Thymus (tissue), 11 donors: ENCODE results near the gene GPR65. TPM values are rescaled to one million over a fixed set of nuclear protein-coding genes. Genes with fewer than 3 reads are reported as not detected.
"Not testable (repeated sequence)": the region's sequence is repeated elsewhere in the genome, so short reads cannot be mapped to it uniquely, and the experiment has no call there.

Source experiments
- DNase-seq, 9 donors: peaks; one replicate each; pipeline ENCODE4 v3.0.0-alpha.2; 2013; ENCODE audit warnings: low spot score in 9 of 9, low read depth in 6 of 9, missing footprints in 1 of 9
- H3K27ac ChIP-seq, 2 donors: one replicate each; pipeline ENCODE4 v1.5.1; 2013; ENCODE audit warnings: control low read depth in 1 of 2, low read depth in 1 of 2, low read length in 1 of 2, mild to moderate bottlenecking in 1 of 2, moderate library complexity in 1 of 2
- H3K27me3 ChIP-seq, 2 donors: one replicate each; pipeline ENCODE4 v1.5.1; 2013; ENCODE audit warnings: low read length in 1 of 2; ENCODE audit not compliant: control insufficient read depth in 2 of 2, insufficient read depth in 1 of 2
- H3K36me3 ChIP-seq, 2 donors: one replicate each; pipeline ENCODE4 v1.5.1; 2013; ENCODE audit warnings: low read length in 1 of 2, mild to moderate bottlenecking in 1 of 2, moderate library complexity in 1 of 2; ENCODE audit not compliant: control insufficient read depth in 2 of 2, insufficient read depth in 2 of 2
- H3K4me1 ChIP-seq, 2 donors: one replicate each; pipeline ENCODE4 v1.5.1; 2013; ENCODE audit warnings: low read length in 2 of 2; ENCODE audit not compliant: control insufficient read depth in 2 of 2, insufficient read depth in 2 of 2
- H3K4me3 ChIP-seq, 2 donors: one replicate each; pipeline ENCODE4 v1.5.1; 2013; ENCODE audit warnings: low read length in 2 of 2, control low read depth in 1 of 2, mild to moderate bottlenecking in 1 of 2
- H3K9me3 ChIP-seq, 2 donors: one replicate each; pipeline ENCODE4 v1.5.1; 2013; ENCODE audit warnings: low read length in 1 of 2, mild to moderate bottlenecking in 1 of 2; ENCODE audit not compliant: control insufficient read depth in 2 of 2, insufficient read depth in 1 of 2
- WGBS: extraction: QIAGEN DNeasy Blood & Tissue Kit; methylation state at CpG from one replicate; pipeline ENCODE4 v1.1.7; 2013; 5-methylcytosine and 5-hydroxymethylcytosine counted together
- polyA plus RNA-seq: library from polyadenylated mRNA; stranded (reverse); fragments of 200-250 nt; gene quantifications from one replicate; pipeline ENCODE4 v1.2.3, GENCODE V29; 2013
- total RNA-seq: library from RNA; stranded (reverse); fragments of 120-200 nt; gene quantifications from one replicate; pipeline ENCODE4 v1.2.4, GENCODE V29; 2013
- donor health status: healthy.

Gene GPR65
- total and polyA plus RNA-seq, 2 donors: 9.2 to 10.1 TPM

DNA sequence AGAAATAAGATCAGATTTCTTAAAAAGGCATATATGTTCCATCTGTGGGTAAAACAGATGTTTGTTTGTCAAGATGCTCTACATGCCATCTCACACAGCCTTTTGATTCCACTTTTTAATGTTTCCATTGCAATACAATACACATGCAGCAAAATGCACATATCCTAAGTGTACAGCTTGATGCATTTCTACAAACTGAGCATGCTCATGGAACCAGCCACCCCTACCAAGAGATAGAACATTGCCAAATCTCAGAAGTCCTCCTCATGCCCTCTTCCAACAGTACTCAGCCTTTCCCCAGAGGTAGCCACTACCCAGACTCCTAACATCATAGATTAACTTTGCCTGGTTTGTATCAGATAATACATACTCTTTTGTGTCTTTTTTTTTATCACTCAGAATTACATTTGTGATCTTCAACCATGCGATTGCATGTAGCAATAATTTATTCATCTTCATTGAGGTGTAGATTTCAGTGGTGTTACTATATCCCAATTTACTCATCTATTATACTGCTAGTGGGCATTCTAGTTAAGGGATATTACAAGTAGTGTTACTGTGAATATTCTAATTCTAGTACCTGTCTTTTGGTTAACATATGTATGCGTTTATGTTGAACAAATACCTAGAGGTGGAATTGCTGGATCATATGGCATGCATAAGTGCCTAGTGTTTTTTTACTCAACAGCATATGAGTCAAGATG, 3.3 kb downstream of the GPR65 start:
- Histone ChIP-seq H3K4me3 (no peak overlapping the region), H3K9me3 (no peaks in the 10 kb centered on the region), H3K4me1 (peaks cover 4 to 17% of the 10 kb centered on the region in 2 donors), H3K36me3 (no peaks in the 10 kb centered on the region), H3K27me3 (no peaks in the 10 kb centered on the region), H3K27ac (no peak overlapping the region)
- 96% methylated on average over 2 of the region's 2 CpGs for WGBS
- peak in 1 of 9 donors; percentile 19 for DNase-seq

DNA sequence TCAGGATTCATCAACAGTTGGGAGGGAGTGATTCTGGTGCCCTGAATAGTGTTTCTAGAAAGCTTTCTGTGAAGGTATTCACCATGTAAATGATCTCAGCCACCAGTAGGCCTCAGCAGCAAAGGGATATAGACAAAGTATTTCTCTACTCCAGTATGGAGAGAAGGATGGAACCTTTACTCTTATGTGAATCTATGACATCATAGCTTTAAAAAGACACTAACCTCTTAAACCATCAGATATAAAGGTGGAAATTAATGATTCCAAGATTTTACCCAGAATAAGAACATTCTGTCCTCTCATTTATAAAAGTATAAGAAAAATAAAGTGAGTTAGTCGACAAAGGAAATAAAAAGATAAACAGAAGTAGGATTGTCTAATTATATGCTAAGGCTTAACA, 4.6 kb downstream of the GPR65 start:
- peaks cover 4 to 14% of the 10 kb centered on the region in 2 donors for H3K4me1 ChIP-seq
- H3K36me3 ChIP-seq: no peaks in the 10 kb centered on the region
- 97% methylated on average over 1 of the region's 1 CpG for WGBS
- no peak for DNase-seq
- H3K27ac ChIP-seq: no peak overlapping the region
- no peaks in the 10 kb centered on the region for H3K9me3 ChIP-seq
- H3K4me3 ChIP-seq: no peak overlapping the region
- H3K27me3 ChIP-seq: no peaks in the 10 kb centered on the region

DNA sequence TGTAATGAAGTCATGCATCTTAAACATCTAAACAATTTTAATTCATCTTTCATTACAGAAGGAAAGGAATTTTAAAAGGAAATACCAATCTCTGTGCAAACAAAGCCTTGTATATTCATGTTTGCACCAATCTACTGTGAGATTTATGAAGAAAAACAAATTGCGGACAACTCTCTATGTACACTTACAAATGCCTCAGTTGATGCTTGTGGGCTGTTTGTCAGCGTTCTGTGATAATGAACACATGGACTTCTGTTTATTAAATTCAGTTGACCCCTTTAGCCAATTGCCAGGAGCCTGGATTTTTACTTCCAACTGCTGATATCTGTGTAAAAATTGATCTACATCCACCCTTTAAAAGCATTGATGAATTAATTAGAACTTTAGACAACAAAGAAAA, 5.4 kb downstream of the GPR65 start:
- Histone ChIP-seq H3K9me3 (no peaks in the 10 kb centered on the region), H3K27ac (no peak overlapping the region), H3K4me3 (no peak overlapping the region), H3K27me3 (no peaks in the 10 kb centered on the region), H3K36me3 (no peaks in the 10 kb centered on the region), H3K4me1 (peaks cover 4 to 11% of the 10 kb centered on the region in 2 donors)
- no peak for DNase-seq
- 91% methylated on average over 2 of the region's 2 CpGs for WGBS

DNA sequence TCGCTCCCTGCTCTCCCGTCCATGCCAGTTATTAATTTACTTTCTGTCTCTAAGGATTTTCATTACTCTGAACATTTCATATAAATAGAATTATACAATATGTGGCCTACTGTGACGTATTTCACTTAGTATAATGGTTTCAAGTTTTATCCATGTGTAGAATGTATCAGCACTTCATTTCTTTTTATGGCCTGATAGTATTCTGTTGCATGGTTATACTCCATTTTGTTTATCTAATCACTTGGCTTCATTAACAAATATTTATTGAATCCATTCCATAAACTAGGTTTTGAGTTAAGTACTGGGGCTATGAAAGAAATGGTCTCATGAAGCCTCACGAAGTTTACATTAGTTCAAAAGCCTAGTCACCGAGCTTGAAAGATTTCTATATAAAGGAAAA, 7.6 kb downstream of the GPR65 start:
- Histone ChIP-seq H3K27ac (no peak overlapping the region), H3K36me3 (no peaks in the 10 kb centered on the region), H3K27me3 (no peaks in the 10 kb centered on the region), H3K4me3 (no peak overlapping the region), H3K4me1 (peaks cover 0 to 3% of the 10 kb centered on the region in 2 donors), H3K9me3 (no peaks in the 10 kb centered on the region)
- no peak for DNase-seq
- 86% methylated on average over 5 of the region's 5 CpGs for WGBS

DNA sequence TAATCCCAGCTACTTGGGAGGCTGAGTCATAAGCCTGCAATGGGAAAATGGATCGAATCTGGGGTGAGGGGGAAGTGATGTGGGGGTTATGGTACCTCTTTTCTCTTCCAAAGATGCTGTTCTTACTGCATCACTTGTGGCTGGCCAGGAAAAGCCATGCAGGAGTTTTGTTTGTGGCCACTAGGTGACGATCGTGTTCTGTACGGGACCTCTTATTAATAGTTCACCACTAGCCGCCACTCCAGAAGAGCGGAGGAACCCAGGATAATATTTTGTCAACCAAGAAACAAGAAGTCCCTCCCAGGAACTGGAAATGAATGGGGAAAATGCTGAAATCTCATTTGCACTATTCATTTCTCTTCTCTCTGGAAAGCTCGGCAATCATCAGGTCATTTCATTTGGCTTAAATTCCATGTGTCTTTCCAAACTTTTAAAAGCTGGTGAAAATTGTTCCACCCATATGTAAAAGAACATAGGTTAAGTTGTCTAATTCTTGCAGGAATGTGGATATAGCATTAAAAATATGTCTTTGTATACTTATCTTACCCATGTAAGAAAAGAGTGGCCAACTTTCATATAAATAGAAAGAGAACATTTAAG, 8.9 kb downstream of the GPR65 start:
- 32% methylated on average over 7 of the region's 7 CpGs for WGBS
- Histone ChIP-seq H3K4me3 (no peak overlapping the region), H3K27me3 (no peaks in the 10 kb centered on the region), H3K9me3 (no peaks in the 10 kb centered on the region), H3K4me1 (no peaks in the 10 kb centered on the region), H3K36me3 (no peaks in the 10 kb centered on the region), H3K27ac (no peak overlapping the region)
- peak in 1 of 9 donors; percentile 56 for DNase-seq

DNA sequence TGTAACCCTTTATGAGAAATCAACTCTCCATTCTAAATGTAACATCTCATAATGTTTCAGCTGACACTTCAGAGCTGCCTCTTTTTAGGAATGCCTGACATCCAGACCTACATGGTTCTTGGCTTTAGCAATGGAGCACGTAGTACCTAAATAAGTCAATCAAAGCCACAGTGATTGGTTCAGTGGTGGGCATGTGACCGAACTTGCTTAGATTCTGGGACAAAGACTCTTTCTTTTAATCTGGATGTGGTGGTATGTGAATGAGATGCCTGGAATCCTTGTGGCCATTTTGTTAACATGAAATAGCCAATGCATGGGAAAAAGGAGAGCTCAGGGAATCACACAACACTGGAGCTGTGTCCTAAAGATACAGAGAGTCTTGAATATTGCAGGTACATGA, 11.8 kb downstream of the GPR65 start:
- no peaks in the 10 kb centered on the region for H3K27me3 ChIP-seq
- no peaks in the 10 kb centered on the region for H3K4me1 ChIP-seq
- 99% methylated on average over 2 of the region's 2 CpGs for WGBS
- no peaks in the 10 kb centered on the region for H3K36me3 ChIP-seq
- no peak overlapping the region for H3K27ac ChIP-seq
- DNase-seq: no peak
- H3K9me3 ChIP-seq: no peaks in the 10 kb centered on the region
- H3K4me3 ChIP-seq: no peak overlapping the region

DNA sequence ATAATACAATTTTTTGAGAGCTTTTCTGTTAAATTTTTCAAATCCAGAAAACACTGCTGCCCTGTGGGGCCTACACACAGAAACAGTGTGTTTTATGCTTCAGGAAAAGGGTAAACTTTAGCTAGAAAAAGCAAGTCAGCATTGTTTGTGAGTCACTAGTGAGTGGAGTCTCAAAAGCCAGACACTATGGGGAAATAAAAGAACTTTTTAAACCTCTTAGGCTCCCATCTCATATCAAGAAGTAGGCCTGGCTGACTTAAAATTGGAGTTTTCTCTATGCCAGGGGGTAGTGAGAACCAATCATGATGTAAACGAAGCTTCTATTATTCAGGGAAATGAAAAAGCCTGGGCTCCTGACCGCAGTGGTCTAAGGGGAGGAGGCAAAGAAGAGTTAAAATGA, 12.6 kb downstream of the GPR65 start:
- H3K36me3 ChIP-seq: no peaks in the 10 kb centered on the region
- H3K9me3 ChIP-seq: no peaks in the 10 kb centered on the region
- no peaks in the 10 kb centered on the region for H3K27me3 ChIP-seq
- H3K4me3 ChIP-seq: no peak overlapping the region
- no peak overlapping the region for H3K27ac ChIP-seq
- 96% methylated on average over 2 of the region's 2 CpGs for WGBS
- no peak for DNase-seq
- no peaks in the 10 kb centered on the region for H3K4me1 ChIP-seq

DNA sequence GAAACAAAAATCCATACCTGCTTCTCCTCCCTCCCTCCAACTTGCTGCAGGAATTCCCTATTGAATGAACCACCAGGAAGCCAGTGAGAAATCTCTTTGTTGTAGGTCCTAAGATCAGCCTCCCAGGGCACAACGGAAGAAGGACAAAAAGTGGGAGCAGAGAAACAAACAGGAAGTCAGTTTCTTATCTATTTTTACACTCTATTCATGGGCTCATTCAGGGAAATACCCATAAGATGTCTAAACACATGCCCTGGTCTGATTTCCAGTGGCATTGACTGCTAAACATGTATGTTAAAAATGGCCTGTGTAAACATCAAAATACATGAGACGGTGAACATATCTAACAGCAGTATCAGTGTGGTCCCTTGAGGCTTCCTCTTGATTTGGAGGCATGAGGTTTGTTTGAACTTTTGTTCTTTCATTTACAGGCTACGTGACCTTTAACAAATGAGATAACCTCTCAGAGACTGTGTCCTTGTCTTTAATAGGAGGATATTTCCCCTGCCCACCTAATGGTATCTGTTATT, 18.8 kb downstream of the GPR65 start:
- H3K27ac ChIP-seq: no peak overlapping the region
- no peaks in the 10 kb centered on the region for H3K36me3 ChIP-seq
- peaks cover 10 to 20% of the 10 kb centered on the region in 2 donors for H3K4me1 ChIP-seq
- WGBS: 14% methylated on average over 3 of the region's 3 CpGs
- H3K27me3 ChIP-seq: no peaks in the 10 kb centered on the region
- DNase-seq: peak in 2 of 9 donors; percentile 20 to 46
- H3K9me3 ChIP-seq: no peaks in the 10 kb centered on the region
- no peak overlapping the region for H3K4me3 ChIP-seq

DNA sequence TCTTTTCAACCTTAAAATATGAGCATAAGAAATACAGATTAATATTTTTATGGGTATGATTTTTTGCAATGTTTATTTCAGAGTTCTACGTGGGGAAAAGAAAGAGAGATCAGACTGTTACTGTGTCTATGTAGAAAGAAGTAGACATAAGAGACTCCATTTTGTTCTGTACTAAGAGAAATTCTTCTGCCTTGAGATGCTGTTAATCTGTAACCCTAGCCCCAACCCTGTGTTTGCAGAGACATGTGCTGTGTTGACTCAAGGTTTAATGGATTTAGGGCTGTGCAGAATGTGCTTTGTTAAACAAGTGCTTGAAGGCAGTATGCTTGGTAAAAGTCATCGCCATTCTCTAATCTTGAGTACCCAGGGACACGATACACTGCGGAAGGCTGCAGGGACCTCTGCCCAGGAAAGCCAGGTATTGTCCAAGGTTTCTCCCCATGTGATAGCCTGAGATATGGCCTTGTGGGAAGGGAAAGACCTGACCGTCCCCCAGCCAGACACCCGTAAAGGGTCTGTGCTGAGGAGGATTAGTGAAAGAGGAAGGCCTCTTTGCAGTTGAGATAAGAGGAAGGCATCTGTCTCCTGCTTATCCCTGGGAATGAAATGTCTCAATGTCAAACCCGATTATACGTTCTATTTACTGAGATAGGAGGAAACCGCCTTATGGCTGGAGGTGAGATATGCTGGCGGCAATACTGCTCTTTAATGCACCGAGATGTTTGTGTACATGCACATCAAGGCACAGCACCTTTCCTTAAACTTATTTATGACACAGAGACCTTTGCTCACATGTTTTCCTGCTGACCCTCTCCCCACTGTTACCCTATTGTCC, 19.5 kb downstream of the GPR65 start:
- H3K4me1 ChIP-seq: peaks cover 10 to 20% of the 10 kb centered on the region in 2 donors
- WGBS: 93% methylated on average over 11 of the region's 11 CpGs
- H3K36me3 ChIP-seq, H3K27ac ChIP-seq, H3K9me3 ChIP-seq, H3K4me3 ChIP-seq, DNase-seq, H3K27me3 ChIP-seq: not testable (repeated sequence)
